HCT116 (cell line): Measurements from ENCODE around the gene NCAN.

ENCODE experiments used
- CTCF ChIP-seq, 3 experiments: fragments of 200-600 bp in 1 of 3; sonication (generic) in 1 of 3; IDR thresholded peaks in 2 of 3; conservative IDR thresholded peaks in 1 of 3; 2 replicates each; pipeline ENCODE4 v1.5.1; 2012 to 2017; ENCODE audit warnings: low read depth in 2 of 3, low read length in 2 of 3, antibody characterized with exemption in 1 of 3, borderline replicate concordance in 1 of 3, control low read depth in 1 of 3, mild to moderate bottlenecking in 1 of 3, mixed read lengths in 1 of 3, mixed run types in 1 of 3, moderate library complexity in 1 of 3; ENCODE audit not compliant: insufficient read depth in 1 of 3
- EZH2 ChIP-seq: fragments of 200-600 bp; sonication (generic); IDR thresholded peaks from 2 replicates; pipeline ENCODE4 v1.6.1; 2017; ENCODE audit warnings: antibody characterized with exemption, mixed run types
- MAX ChIP-seq: IDR thresholded peaks from 2 replicates; pipeline ENCODE4 v1.6.1; 2012
- POLR2A ChIP-seq: IDR thresholded peaks from 2 replicates; pipeline ENCODE4 v1.7.0; 2011; ENCODE audit warnings: borderline replicate concordance; ENCODE audit not compliant: insufficient read depth, insufficient read length; ENCODE audit errors: extremely low read depth
- POLR2AphosphoS5 ChIP-seq: IDR thresholded peaks from 2 replicates; pipeline ENCODE4 v1.6.1; 2011; ENCODE audit warnings: mild to moderate bottlenecking, low read depth, low read length, moderate library complexity
- RAD21 ChIP-seq: IDR thresholded peaks from 2 replicates; pipeline ENCODE4 v1.6.1; 2012; ENCODE audit warnings: low read depth, mild to moderate bottlenecking
- SP1 ChIP-seq: IDR thresholded peaks from 2 replicates; pipeline ENCODE4 v1.6.1; 2012; ENCODE audit warnings: low read depth
- TCF7L2 ChIP-seq: IDR thresholded peaks from 2 replicates; pipeline ENCODE4 v1.7.0; 2011; ENCODE audit warnings: borderline replicate concordance, inconsistent platforms; ENCODE audit not compliant: insufficient read depth, insufficient read length; ENCODE audit errors: extremely low read depth

GRCh38 chr19:19201697-19202630 lies 9.8 kb upstream of the NCAN start:
- no peak for TF ChIP-seq CTCF (IDR thresholded peaks at IDR 0.05 in 2 of 3, conservative IDR thresholded peaks at IDR 0.05 in 1 of 3; ENCODE audit: borderline replicate concordance in 1 of 3, insufficient read depth in 1 of 3, low read depth in 2 of 3, low read length in 2 of 3)
- no peak for TF ChIP-seq POLR2AphosphoS5
- no peak for TF ChIP-seq EZH2
- TF ChIP-seq RAD21, result no peak
- no peak for TF ChIP-seq SP1
- TF ChIP-seq POLR2A, result no peak
- TF ChIP-seq MAX, result no peak
- TF ChIP-seq TCF7L2, result no peak
